SK-N-SH (cell line): ENCODE data around the gene SELE. TPM values are rescaled to one million over a fixed set of nuclear protein-coding genes. Genes with fewer than 3 reads are reported as not detected.

Experiments used
- CTCF ChIA-PET: fragments of 300-600, 350-600 bp; formaldehyde crosslinking; extraction: SDS; loops from one replicate; lab custom pipeline; 2021; lab: Yijun Ruan, JAX
- POLR2A ChIA-PET: fragments of 350-600 bp; sonication (Branson Sonifier 250); formaldehyde crosslinking; extraction: SDS; loops from one replicate; lab custom pipeline; 2020; ENCODE audit warnings: antibody characterized with exemption, inconsistent platforms; lab: Yijun Ruan, JAX
- DNase-seq: peaks from one replicate; pipeline ENCODE4 v3.0.0; 2012
- H2AFZ ChIP-seq: fragments of 200-600 bp; sonication (generic); 2 replicates; pipeline ENCODE4 v1.8.1; 2016; ENCODE audit warnings: antibody characterized with exemption, mild to moderate bottlenecking, low read depth
- H3F3A ChIP-seq: fragments of 200-600 bp; sonication (generic); replicated peaks from 2 replicates; pipeline ENCODE3; 2016; ENCODE audit warnings: antibody characterized with exemption, mild to moderate bottlenecking; ENCODE audit not compliant: insufficient read depth
- H3K27ac ChIP-seq, 2 experiments: fragments of 200-500 bp in 1 of 2; fragments of 200-600 bp in 1 of 2; sonication (Bioruptor generic) in 1 of 2; sonication (generic), shearing (Covaris generic) in 1 of 2; 2 replicates each; pipeline versions ENCODE4 v1.5.1 to v1.6.1; 2014 to 2016; ENCODE audit warnings: low read depth in 2 of 2, inconsistent platforms in 1 of 2, low read length in 1 of 2, mild to moderate bottlenecking in 1 of 2, mixed read lengths in 1 of 2
- H3K27me3 ChIP-seq: fragments of 200-600 bp; sonication (generic), shearing (Covaris generic); 2 replicates; pipeline ENCODE4 v1.6.1; 2016; ENCODE audit warnings: mixed run types; ENCODE audit not compliant: insufficient read depth
- H3K36me3 ChIP-seq, 2 experiments: fragments of 200-500 bp in 1 of 2; fragments of 200-600 bp in 1 of 2; sonication (Bioruptor generic) in 1 of 2; sonication (generic) in 1 of 2; replicated peaks in 1 of 2; 2 replicates each; pipeline versions ENCODE3 to v1.5.1; 2014 to 2016; ENCODE audit warnings: low read length in 1 of 2, mild to moderate bottlenecking in 1 of 2; ENCODE audit not compliant: insufficient read depth in 2 of 2, control insufficient read depth in 1 of 2
- H3K4me1 ChIP-seq, 2 experiments: fragments of 200-500 bp in 1 of 2; fragments of 200-600 bp in 1 of 2; sonication (Bioruptor generic) in 1 of 2; sonication (generic), shearing (Covaris generic) in 1 of 2; 2 replicates each; pipeline versions ENCODE4 v1.5.1 to v1.6.1; 2014 to 2016; ENCODE audit warnings: low read depth in 1 of 2, low read length in 1 of 2, mixed run types in 1 of 2; ENCODE audit not compliant: insufficient read depth in 2 of 2, control insufficient read depth in 1 of 2
- H3K4me2 ChIP-seq: fragments of 200-600 bp; sonication (generic), shearing (Covaris generic); 2 replicates; pipeline ENCODE4 v1.6.1; 2017; ENCODE audit warnings: mixed run types
- H3K4me3 ChIP-seq, 2 experiments: fragments of 200-500 bp in 1 of 2; fragments of 200-600 bp in 1 of 2; sonication (Bioruptor generic) in 1 of 2; sonication (generic), shearing (Covaris generic) in 1 of 2; 2 replicates each; pipeline versions ENCODE4 v1.5.1 to v1.8.1; 2014 to 2016; ENCODE audit warnings: low read depth in 2 of 2, inconsistent platforms in 1 of 2, low read length in 1 of 2, mild to moderate bottlenecking in 1 of 2, mixed read lengths in 1 of 2, moderate library complexity in 1 of 2
- H3K79me2 ChIP-seq: fragments of 200-600 bp; sonication (generic); 2 replicates; pipeline ENCODE4 v1.8.1; 2017; ENCODE audit warnings: mild to moderate bottlenecking; ENCODE audit not compliant: insufficient read depth
- H3K9ac ChIP-seq: fragments of 200-600 bp; sonication (generic); 2 replicates; pipeline ENCODE4 v1.6.1; 2017; ENCODE audit warnings: mixed run types
- H3K9me2 ChIP-seq: fragments of 200-600 bp; sonication (generic); 2 replicates; pipeline ENCODE4 v1.6.1; 2017; ENCODE audit warnings: mixed run types
- H3K9me3 ChIP-seq: fragments of 200-600 bp; sonication (generic); 2 replicates; pipeline ENCODE4 v1.6.1; 2017; ENCODE audit warnings: mixed run types, mild to moderate bottlenecking, moderate library complexity
- H4K20me1 ChIP-seq: fragments of 200-600 bp; sonication (generic); 2 replicates; pipeline ENCODE4 v1.6.1; 2017; ENCODE audit warnings: mild to moderate bottlenecking, mixed run types; ENCODE audit not compliant: insufficient read depth
- CTCF ChIP-seq: fragments of 200-600 bp; sonication (generic); IDR thresholded peaks from 2 replicates; pipeline ENCODE4 v1.6.1; 2017; ENCODE audit warnings: antibody characterized with exemption, mild to moderate bottlenecking, moderate library complexity
- ELF1 ChIP-seq: IDR thresholded peaks from 2 replicates; pipeline ENCODE4 v1.4.0; 2012
- EP300 ChIP-seq, 2 experiments: IDR thresholded peaks; 2 replicates each; pipeline versions ENCODE4 v1.4.0 to v1.6.1; 2012; ENCODE audit warnings: borderline replicate concordance in 1 of 2, low read depth in 1 of 2, low read length in 1 of 2
- FOXJ3 ChIP-seq: sonication (generic); formaldehyde crosslinking; IDR thresholded peaks from 2 replicates; pipeline ENCODE4 v1.5.1; 2020; ENCODE audit warnings: mild to moderate bottlenecking, missing genetic modification reagents
- FOXM1 ChIP-seq: IDR thresholded peaks from 2 replicates; pipeline ENCODE4 v1.4.0; 2012; ENCODE audit warnings: low read depth, mild to moderate bottlenecking
- GABPA ChIP-seq: IDR thresholded peaks from 2 replicates; pipeline ENCODE4 v1.4.0; 2012; ENCODE audit warnings: low read depth, mild to moderate bottlenecking
- GATA2 ChIP-seq: sonication (generic); formaldehyde crosslinking; IDR thresholded peaks from 2 replicates; pipeline ENCODE4 v1.5.0; 2020; ENCODE audit warnings: mild to moderate bottlenecking, missing genetic modification reagents
- IRF3 ChIP-seq: fragments of 150-350 bp; IDR thresholded peaks from 2 replicates; pipeline ENCODE4 v1.6.1; 2016; ENCODE audit warnings: mild to moderate bottlenecking, low read depth, low read length
- JUND ChIP-seq: IDR thresholded peaks from 2 replicates; pipeline ENCODE4 v1.4.0; 2012
- MAX ChIP-seq: IDR thresholded peaks from 2 replicates; pipeline ENCODE4 v1.4.0; 2012; ENCODE audit warnings: low read depth
- MEF2A ChIP-seq: IDR thresholded peaks from 2 replicates; pipeline ENCODE4 v1.4.0; 2012; ENCODE audit warnings: low read depth, borderline replicate concordance
- MXI1 ChIP-seq: IDR thresholded peaks from 2 replicates; pipeline ENCODE4 v1.6.1; 2012; ENCODE audit warnings: mild to moderate bottlenecking, low read depth, low read length, improper control_type of control experiment
- NRF1 ChIP-seq: IDR thresholded peaks from 2 replicates; pipeline ENCODE4 v1.6.1; 2012; ENCODE audit warnings: low read depth, mild to moderate bottlenecking, low read length
- PBX3 ChIP-seq: IDR thresholded peaks from 2 replicates; pipeline ENCODE4; 2012
- REST ChIP-seq: IDR thresholded peaks from 2 replicates; pipeline ENCODE4 v1.6.1; 2012; ENCODE audit warnings: mild to moderate bottlenecking, low read depth, low read length, moderate library complexity
- SIN3A ChIP-seq: IDR thresholded peaks from 2 replicates; pipeline ENCODE4 v1.6.1; 2012; ENCODE audit warnings: low read depth, mild to moderate bottlenecking, low read length, moderate library complexity, borderline replicate concordance
- SMC3 ChIP-seq: IDR thresholded peaks from 2 replicates; pipeline ENCODE4 v1.6.1; 2012; ENCODE audit warnings: low read depth, low read length, improper control_type of control experiment
- TCF12 ChIP-seq: IDR thresholded peaks from 2 replicates; pipeline ENCODE4 v1.4.0; 2012
- TEAD4 ChIP-seq: IDR thresholded peaks from 2 replicates; pipeline ENCODE4 v1.4.0; 2012; ENCODE audit warnings: mild to moderate bottlenecking, borderline replicate concordance; ENCODE audit not compliant: insufficient read depth
- ZBTB33 ChIP-seq: IDR thresholded peaks from 2 replicates; pipeline ENCODE4 v1.4.0; 2012; ENCODE audit warnings: low read depth, borderline replicate concordance
- WGBS: methylation state at CpG from one replicate; pipeline ENCODE4 v1.1.6; 2017; ENCODE audit warnings: low lambda C conversion rate; 5-methylcytosine and 5-hydroxymethylcytosine counted together
- polyA plus RNA-seq, 3 experiments: library from polyadenylated mRNA; depleted of rRNA; stranded (reverse); fragments of >200 nt; gene quantifications; 2 replicates each; pipeline ENCODE4 v1.2.3, GENCODE V29; 2012

The SELE gene
- polyA plus RNA-seq, 1 of the 3 experiments (the other 2 are of a cell fraction) = 0.02 TPM

GRCh38 chr1:169698976-169699375, 34.9 kb downstream of the SELE start:
- no peak overlapping the region for H3K4me2 ChIP-seq
- TF ChIP-seq ZBTB33 (no peak), FOXM1 (no peak), PBX3 (no peak), SMC3 (no peak), SIN3A (no peak), MEF2A (no peak), TCF12 (no peak), GABPA (no peak), FOXJ3 (CRISPR knock-in tag) (no peak), NRF1 (no peak), MAX (no peak), ELF1 (no peak), EP300 (IDR thresholded peaks at IDR 0.05; ENCODE audit: borderline replicate concordance in 1 of 2, low read depth in 1 of 2, low read length in 1 of 2) (no peak), IRF3 (no peak), TEAD4 (no peak), JUND (no peak), CTCF (no peak), GATA2 (CRISPR knock-in tag) (no peak), MXI1 (no peak), REST (no peak)
- TF ChIP-seq, all 33 proteins: peak for 0
- Histone ChIP-seq H3K4me1 (no peaks in the 10 kb centered on the region), H3K9me2 (no peaks in the 10 kb centered on the region), H3K27ac (no peak overlapping the region), H3K27me3 (no peaks in the 10 kb centered on the region), H3K9ac (no peak overlapping the region), H3K79me2 (no peaks in the 10 kb centered on the region), H3K9me3 (no peaks in the 10 kb centered on the region), H3K36me3 (no peaks in the 10 kb centered on the region), H4K20me1 (no peaks in the 10 kb centered on the region), H3K4me3 (no peak overlapping the region), H3F3A (no peaks in the 10 kb centered on the region), H2AFZ (no peak overlapping the region)
- 22% methylated on average over 3 of the region's 3 CpGs for WGBS
- ChIA-PET CTCF (interaction anchor here (1.3 kb wide), 1 partner anchor 111 kb away, joined by 3 read pairs; no protein-coding TSS in a partner anchor), POLR2A (no interaction called here)
- no peak for DNase-seq
